Activated naive CD4-positive, alpha-beta T cell treated with anti-CD3 and anti-CD28 coated beads, Interleukin-2, amount 50 U/mL, for 16 hours (primary cell): ENCODE measurements around the gene PACS1.
"Not testable (repeated sequence)": the region's sequence is repeated elsewhere in the genome, so short reads cannot be mapped to it uniquely, and the experiment has no call there.

Experiments used
- DNase-seq: peaks from one replicate; pipeline ENCODE4 v3.0.0-alpha.2; 2020

The PACS1 gene

GRCh38 chr11:66112041-66112491, 42.0 kb downstream of the PACS1 start:
- DNase-seq: no peak

- DNase-seq: no peak
Observed at GRCh38 chr11:66112601-66113499, 42.8 kb downstream of the PACS1 start.

- DNase-seq: not testable (repeated sequence)
Observed at GRCh38 chr11:66114957-66115356, 44.9 kb downstream of the PACS1 start.

- no peak for DNase-seq
Observed at GRCh38 chr11:66115638-66116301, 45.7 kb downstream of the PACS1 start.

GRCh38 chr11:66116576-66117361, 46.7 kb downstream of the PACS1 start:
- DNase-seq: no peak

- no peak for DNase-seq
Observed at GRCh38 chr11:66118847-66119246, 48.8 kb downstream of the PACS1 start.

GRCh38 chr11:66119348-66120133, 49.5 kb downstream of the PACS1 start:
- no peak for DNase-seq

- DNase-seq: no peak
Observed at GRCh38 chr11:66121466-66121865, 51.4 kb downstream of the PACS1 start.

GRCh38 chr11:66123902-66124301, 53.8 kb downstream of the PACS1 start:
- no peak for DNase-seq

GRCh38 chr11:66124564-66124963, 54.5 kb downstream of the PACS1 start:
- DNase-seq: no peak

GRCh38 chr11:66126064-66126463, 56.0 kb downstream of the PACS1 start:
- no peak for DNase-seq

GRCh38 chr11:66126808-66127555, 56.9 kb downstream of the PACS1 start:
- DNase-seq: peak; percentile 70

GRCh38 chr11:66130978-66131377, 60.9 kb downstream of the PACS1 start:
- DNase-seq: no peak

GRCh38 chr11:66131937-66132632, 62.0 kb downstream of the PACS1 start:
- DNase-seq: no peak

- DNase-seq: no peak
Observed at GRCh38 chr11:66133216-66133775, 63.2 kb downstream of the PACS1 start.

GRCh38 chr11:66136752-66137123, 66.7 kb downstream of the PACS1 start:
- no peak for DNase-seq

GRCh38 chr11:66139817-66140404, 69.8 kb downstream of the PACS1 start:
- no peak for DNase-seq

GRCh38 chr11:66142370-66143263, 72.5 kb downstream of the PACS1 start:
- DNase-seq: no peak

GRCh38 chr11:66143264-66143566, 73.1 kb downstream of the PACS1 start:
- DNase-seq: no peak
